ENCODE data around the gene RING1.

- TF ChIP-seq FOSL2 (IDR thresholded peaks at IDR 0.05; ENCODE audit: borderline replicate concordance, low read depth) (no peak), NFIC (IDR thresholded peaks at IDR 0.05; ENCODE audit: borderline replicate concordance) (no peak), YY1 (IDR thresholded peaks at IDR 0.05; ENCODE audit: low read depth) (no peak), CTCF (IDR thresholded peaks at IDR 0.05) (no peak), POLR2AphosphoS5 (IDR thresholded peaks at IDR 0.05; ENCODE audit: low read depth, low read length) (no peak), EZH2phosphoT487 (IDR thresholded peaks at IDR 0.05; ENCODE audit: borderline replicate concordance, low read depth) (no peak)
These were observed 38.8 kb upstream of the RING1 start for GRCh38 chr6:33169291-33170175.

All from SK-N-SH (cell line).